ENCODE results near the gene SPTBN5. TPM values are rescaled to one million over a fixed set of nuclear protein-coding genes. Genes with fewer than 3 reads are reported as not detected.
A peak's percentile ranks its signal among the peaks of the same experiment; 100 is the strongest.

The SPTBN5 gene
- total RNA-seq, 1 donor from 2014 or later, result 2.9 TPM

- Mint-ChIP-seq H3K4me3 (ENCODE audit: unreplicated experiment) (no peak overlapping the region), H3K27ac (ENCODE audit: unreplicated experiment) (no peak overlapping the region), H3K9me3 (ENCODE audit: low read depth) (no peaks in the 10 kb centered on the region), H3K4me1 (ENCODE audit: low read depth) (peaks cover 77% of the 10 kb centered on the region), H3K36me3 (ENCODE audit: low read depth) (peaks cover under 1% of the 10 kb centered on the region), H3K27me3 (ENCODE audit: low read depth) (no peaks in the 10 kb centered on the region)
- DNase-seq (ENCODE audit: low spot score), result no peak
- TF ChIP-seq CTCF (IDR thresholded peaks at IDR 0.05), result no peak
Measured at GRCh38 chr15:41933771-41934170, 39.9 kb upstream of the SPTBN5 start.

GRCh38 chr15:41933326-41933725 lies 39.5 kb upstream of the SPTBN5 start:
- peaks cover 81% of the 10 kb centered on the region for H3K4me1 Mint-ChIP-seq (ENCODE audit: low read depth)
- no peaks in the 10 kb centered on the region for H3K9me3 Mint-ChIP-seq (ENCODE audit: low read depth)
- no peaks in the 10 kb centered on the region for H3K27me3 Mint-ChIP-seq (ENCODE audit: low read depth)
- DNase-seq (ENCODE audit: low spot score), result no peak
- no peaks in the 10 kb centered on the region for H3K36me3 Mint-ChIP-seq (ENCODE audit: low read depth)
- no peak overlapping the region for H3K4me3 Mint-ChIP-seq (ENCODE audit: unreplicated experiment)
- TF ChIP-seq CTCF (IDR thresholded peaks at IDR 0.05), result no peak
- H3K27ac Mint-ChIP-seq (ENCODE audit: unreplicated experiment), result no peak overlapping the region

GRCh38 chr15:41932511-41933289 lies 38.8 kb upstream of the SPTBN5 start:
- Mint-ChIP-seq H3K36me3 (ENCODE audit: low read depth) (no peaks in the 10 kb centered on the region), H3K4me3 (ENCODE audit: unreplicated experiment) (no peak overlapping the region), H3K27me3 (ENCODE audit: low read depth) (no peaks in the 10 kb centered on the region), H3K27ac (ENCODE audit: unreplicated experiment) (peak overlapping the region; percentile 49), H3K9me3 (ENCODE audit: low read depth) (no peaks in the 10 kb centered on the region), H3K4me1 (ENCODE audit: low read depth) (peaks cover 86% of the 10 kb centered on the region)
- DNase-seq (ENCODE audit: low spot score), result no peak
- no peak for TF ChIP-seq CTCF (IDR thresholded peaks at IDR 0.05)

- no peaks in the 10 kb centered on the region for H3K27me3 Mint-ChIP-seq (ENCODE audit: low read depth)
- no peak for TF ChIP-seq CTCF (IDR thresholded peaks at IDR 0.05)
- H3K4me1 Mint-ChIP-seq (ENCODE audit: low read depth), result peaks cover 87% of the 10 kb centered on the region
- H3K9me3 Mint-ChIP-seq (ENCODE audit: low read depth), result no peaks in the 10 kb centered on the region
- no peak for DNase-seq (ENCODE audit: low spot score)
- peak overlapping the region; percentile 32 for H3K27ac Mint-ChIP-seq (ENCODE audit: unreplicated experiment)
- no peak overlapping the region for H3K4me3 Mint-ChIP-seq (ENCODE audit: unreplicated experiment)
- H3K36me3 Mint-ChIP-seq (ENCODE audit: low read depth), result no peaks in the 10 kb centered on the region
Measured at GRCh38 chr15:41932101-41932500, 38.2 kb upstream of the SPTBN5 start.

GRCh38 chr15:41930867-41931222 lies 37.0 kb upstream of the SPTBN5 start:
- Mint-ChIP-seq H3K27me3 (ENCODE audit: low read depth) (no peaks in the 10 kb centered on the region), H3K27ac (ENCODE audit: unreplicated experiment) (peak overlapping the region; percentile 86), H3K4me3 (ENCODE audit: unreplicated experiment) (no peak overlapping the region), H3K36me3 (ENCODE audit: low read depth) (no peaks in the 10 kb centered on the region), H3K9me3 (ENCODE audit: low read depth) (no peaks in the 10 kb centered on the region), H3K4me1 (ENCODE audit: low read depth) (peaks cover 89% of the 10 kb centered on the region)
- no peak for TF ChIP-seq CTCF (IDR thresholded peaks at IDR 0.05)
- no peak for DNase-seq (ENCODE audit: low spot score)
